BE2C (cell line): Measurements from ENCODE around the gene ZNF616.
A peak's percentile ranks its signal among the peaks of the same experiment; 100 is the strongest.

Experiments used
- DNase-seq: peaks from one replicate; pipeline ENCODE4 v3.0.0-alpha.2; 2020
- H3K27me3 ChIP-seq: fragments of 250-450 bp; sonication (Bioruptor Pico); 2 replicates; pipeline ENCODE4 v1.5.1; 2020; ENCODE audit warnings: mild to moderate bottlenecking
- H3K36me3 ChIP-seq: fragments of 250-450 bp; sonication (Bioruptor Pico); 2 replicates; pipeline ENCODE4 v1.5.1; 2020; ENCODE audit warnings: mild to moderate bottlenecking
- H3K4me1 ChIP-seq: fragments of 250-450 bp; sonication (Bioruptor Pico); 2 replicates; pipeline ENCODE4 v1.5.1; 2020
- H3K4me3 ChIP-seq: 2 replicates; pipeline ENCODE4 v1.5.1; 2011; ENCODE audit warnings: low read depth, low read length
- H3K9me3 ChIP-seq: fragments of 250-450 bp; sonication (Bioruptor Pico); 2 replicates; pipeline ENCODE4 v1.5.1; 2020
- TF ChIP-seq, protein P1 (sequence below): IDR thresholded peaks from 2 replicates; pipeline ENCODE4 v1.5.1; 2012; ENCODE audit warnings: mild to moderate bottlenecking, low read depth, low read length

ZNF616 gene

DNA sequence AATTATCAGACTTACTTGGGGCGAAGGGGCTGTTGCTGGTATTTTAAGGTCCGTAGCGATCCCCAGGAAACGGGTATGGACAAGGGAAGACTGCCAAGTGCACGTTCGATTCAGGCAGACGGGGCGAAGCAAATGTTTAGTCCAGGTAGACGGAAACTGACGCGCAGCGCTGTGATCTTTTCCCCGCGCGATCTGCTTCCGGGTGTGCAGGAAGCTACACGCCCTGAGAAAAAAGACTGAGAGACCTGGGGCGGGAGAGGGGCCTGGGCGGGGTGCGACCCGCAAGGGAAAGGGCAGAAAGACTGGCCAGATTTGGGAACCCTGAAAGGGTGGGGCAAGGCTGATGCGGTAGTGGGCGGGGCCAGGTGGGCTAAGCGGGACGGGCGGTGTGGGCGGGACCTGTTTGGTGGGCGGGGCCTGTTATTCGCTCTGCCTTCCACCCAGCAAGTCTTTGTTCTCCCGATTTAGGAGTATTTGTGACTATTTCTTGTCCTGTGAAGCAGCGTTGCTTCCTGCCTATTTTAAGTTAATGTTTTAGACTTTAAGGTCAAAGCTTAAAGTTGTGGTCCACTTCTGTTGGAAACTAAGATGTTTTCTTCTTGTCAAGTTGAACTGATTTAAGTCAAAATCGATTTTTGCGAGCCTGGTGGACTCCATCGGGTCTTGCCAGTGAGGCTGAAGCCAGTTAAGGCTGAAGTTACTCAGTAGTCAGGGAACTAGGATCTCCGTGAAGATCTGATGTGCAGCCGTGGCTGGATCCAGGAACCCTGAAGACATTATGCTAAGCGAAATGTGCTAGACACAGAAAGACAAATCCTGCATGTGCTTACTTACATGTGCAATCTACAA is 31.8 kb upstream of the ZNF616 start, which contains the start of gene ZNF836:
TSS of gene ZNF836 (minus strand) at position 301 of the 849 bp plus-strand sequence. CDS start 3,549 bp downstream, outside the sequence.
- Histone ChIP-seq H3K36me3 (no peaks in the 10 kb centered on the region), H3K9me3 (no peaks in the 10 kb centered on the region), H3K4me3 (peak within 1 kb of the TSS; percentile 91), H3K4me1 (no peaks in the 10 kb centered on the region), H3K27me3 (no peaks in the 10 kb centered on the region)
- DNase-seq, result peak; percentile 83
- TF ChIP-seq, protein P1, sequence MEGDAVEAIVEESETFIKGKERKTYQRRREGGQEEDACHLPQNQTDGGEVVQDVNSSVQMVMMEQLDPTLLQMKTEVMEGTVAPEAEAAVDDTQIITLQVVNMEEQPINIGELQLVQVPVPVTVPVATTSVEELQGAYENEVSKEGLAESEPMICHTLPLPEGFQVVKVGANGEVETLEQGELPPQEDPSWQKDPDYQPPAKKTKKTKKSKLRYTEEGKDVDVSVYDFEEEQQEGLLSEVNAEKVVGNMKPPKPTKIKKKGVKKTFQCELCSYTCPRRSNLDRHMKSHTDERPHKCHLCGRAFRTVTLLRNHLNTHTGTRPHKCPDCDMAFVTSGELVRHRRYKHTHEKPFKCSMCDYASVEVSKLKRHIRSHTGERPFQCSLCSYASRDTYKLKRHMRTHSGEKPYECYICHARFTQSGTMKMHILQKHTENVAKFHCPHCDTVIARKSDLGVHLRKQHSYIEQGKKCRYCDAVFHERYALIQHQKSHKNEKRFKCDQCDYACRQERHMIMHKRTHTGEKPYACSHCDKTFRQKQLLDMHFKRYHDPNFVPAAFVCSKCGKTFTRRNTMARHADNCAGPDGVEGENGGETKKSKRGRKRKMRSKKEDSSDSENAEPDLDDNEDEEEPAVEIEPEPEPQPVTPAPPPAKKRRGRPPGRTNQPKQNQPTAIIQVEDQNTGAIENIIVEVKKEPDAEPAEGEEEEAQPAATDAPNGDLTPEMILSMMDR, result no peak

DNA sequence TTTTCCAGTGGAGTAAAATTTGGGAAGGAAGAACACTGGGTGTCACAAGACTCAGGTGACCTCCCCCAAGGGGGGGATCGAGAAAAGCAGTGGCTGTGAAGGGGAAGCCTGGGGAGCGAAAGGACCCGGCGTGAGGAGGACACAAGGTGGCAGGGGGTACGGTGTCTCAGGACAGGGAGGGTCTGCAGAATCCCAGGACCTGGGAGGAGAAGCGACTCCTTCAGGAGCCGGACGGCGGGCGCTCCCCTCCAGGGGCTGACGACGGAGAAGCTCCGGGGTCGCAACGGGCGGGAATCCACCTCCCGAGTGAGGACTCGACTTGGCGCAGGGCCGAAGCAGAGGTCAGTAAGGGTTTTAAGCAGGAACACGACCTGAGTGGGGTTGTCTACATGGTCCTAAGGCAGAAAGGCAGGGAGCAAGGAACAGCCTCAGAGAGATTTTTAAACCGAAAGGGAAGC is 31.2 kb upstream of the ZNF616 start:
- Histone ChIP-seq H3K27me3 (no peaks in the 10 kb centered on the region), H3K36me3 (no peaks in the 10 kb centered on the region), H3K4me3 (peak overlapping the region; percentile 91), H3K4me1 (no peaks in the 10 kb centered on the region), H3K9me3 (no peaks in the 10 kb centered on the region)
- TF ChIP-seq, protein P1, result no peak
- DNase-seq, result peak; percentile 23

DNA sequence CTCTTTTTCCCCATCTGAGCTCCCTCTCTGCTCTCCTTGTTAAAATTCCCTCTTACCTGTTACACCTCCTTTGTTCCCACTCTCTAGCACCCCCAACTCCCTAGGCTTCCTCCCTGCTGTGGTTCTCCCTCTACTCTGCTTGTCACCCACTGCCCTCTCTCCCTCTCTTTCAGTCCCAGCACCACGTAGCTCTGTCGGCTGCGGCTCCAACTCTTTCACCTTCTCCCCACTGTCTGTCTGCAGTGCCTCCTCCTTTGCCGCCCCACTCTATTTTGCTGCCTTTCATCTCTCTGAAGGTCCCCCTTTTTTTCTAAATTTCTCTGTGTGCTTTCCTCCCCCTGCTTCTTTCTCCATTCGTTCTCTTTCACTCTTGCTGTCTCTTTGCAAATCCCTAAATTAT is 30.6 kb upstream of the ZNF616 start:
- Histone ChIP-seq H3K9me3 (no peaks in the 10 kb centered on the region), H3K27me3 (no peaks in the 10 kb centered on the region), H3K4me1 (no peaks in the 10 kb centered on the region), H3K36me3 (no peaks in the 10 kb centered on the region), H3K4me3 (peak overlapping the region; percentile 91)
- TF ChIP-seq, protein P1, result no peak
- DNase-seq, result no peak

DNA sequence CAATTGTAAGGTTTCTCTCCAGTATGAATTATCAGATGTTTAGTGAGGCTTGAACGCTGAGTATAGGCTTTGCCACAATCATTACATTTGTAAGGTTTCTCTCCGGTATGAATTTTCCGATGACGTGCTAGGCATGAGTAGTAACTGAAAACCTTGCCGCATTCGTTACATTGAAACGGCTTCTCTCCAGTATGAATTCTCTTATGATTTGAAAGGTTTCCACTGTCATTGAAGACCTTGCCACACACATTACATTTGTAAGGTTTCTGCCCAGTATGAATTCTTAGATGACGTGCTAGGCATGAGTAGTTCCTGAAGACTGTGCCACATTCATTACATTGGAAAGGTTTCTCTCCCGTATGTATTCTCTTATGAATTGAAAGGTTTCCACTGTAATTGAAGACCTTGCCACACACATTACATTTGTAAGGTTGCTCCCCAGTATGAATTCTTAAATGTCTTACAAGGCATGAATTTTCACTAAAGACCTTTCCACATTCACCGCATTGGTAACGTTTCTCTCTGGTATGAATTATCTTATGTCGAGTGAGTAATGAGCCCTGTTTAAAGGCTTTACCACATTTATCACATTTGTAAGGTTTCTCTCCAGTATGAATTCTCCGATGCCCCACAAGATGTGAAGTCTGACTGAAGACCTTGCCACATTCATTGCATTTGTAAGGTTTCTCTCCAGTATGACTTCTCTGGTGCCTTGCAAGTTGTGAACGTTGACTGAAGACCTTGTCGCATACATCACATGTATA is 16.0 kb upstream of the ZNF616 start:
- H3K36me3 ChIP-seq, result no peaks in the 10 kb centered on the region
- TF ChIP-seq, protein P1, result no peak
- no peak overlapping the region for H3K4me3 ChIP-seq
- H3K4me1 ChIP-seq, result no peaks in the 10 kb centered on the region
- peaks cover 3% of the 10 kb centered on the region for H3K9me3 ChIP-seq
- no peaks in the 10 kb centered on the region for H3K27me3 ChIP-seq
- no peak for DNase-seq

DNA sequence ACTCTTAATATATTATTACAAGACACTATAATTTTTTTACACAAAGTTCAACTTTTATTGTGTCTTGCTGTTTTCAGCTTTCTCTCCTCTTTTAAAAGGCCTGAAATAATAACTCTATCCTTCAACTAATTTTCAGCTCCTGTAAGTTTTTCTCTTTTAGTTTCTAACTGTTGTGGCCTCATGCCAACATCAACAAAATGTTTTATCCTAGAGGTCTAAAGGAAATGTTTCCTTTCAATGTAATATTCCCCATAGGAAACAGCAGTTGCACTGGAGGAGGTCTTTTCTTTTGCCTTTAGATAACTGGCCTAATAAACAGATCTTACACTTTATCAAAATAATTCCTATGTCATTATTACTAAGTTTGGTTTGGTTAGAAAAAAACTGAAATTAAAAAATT is 8.5 kb upstream of the ZNF616 start:
- Histone ChIP-seq H3K36me3 (no peaks in the 10 kb centered on the region), H3K9me3 (no peaks in the 10 kb centered on the region), H3K4me1 (no peaks in the 10 kb centered on the region), H3K27me3 (no peaks in the 10 kb centered on the region), H3K4me3 (no peak overlapping the region)
- DNase-seq, result no peak
- TF ChIP-seq, protein P1, result no peak
